ENCODE data around the gene MT1B. TPM values are rescaled to one million over a fixed set of nuclear protein-coding genes. Genes with fewer than 3 reads are reported as not detected.

MT1B gene
- total RNA-seq, 1 donor from 2014 or later: not detected

DNA sequence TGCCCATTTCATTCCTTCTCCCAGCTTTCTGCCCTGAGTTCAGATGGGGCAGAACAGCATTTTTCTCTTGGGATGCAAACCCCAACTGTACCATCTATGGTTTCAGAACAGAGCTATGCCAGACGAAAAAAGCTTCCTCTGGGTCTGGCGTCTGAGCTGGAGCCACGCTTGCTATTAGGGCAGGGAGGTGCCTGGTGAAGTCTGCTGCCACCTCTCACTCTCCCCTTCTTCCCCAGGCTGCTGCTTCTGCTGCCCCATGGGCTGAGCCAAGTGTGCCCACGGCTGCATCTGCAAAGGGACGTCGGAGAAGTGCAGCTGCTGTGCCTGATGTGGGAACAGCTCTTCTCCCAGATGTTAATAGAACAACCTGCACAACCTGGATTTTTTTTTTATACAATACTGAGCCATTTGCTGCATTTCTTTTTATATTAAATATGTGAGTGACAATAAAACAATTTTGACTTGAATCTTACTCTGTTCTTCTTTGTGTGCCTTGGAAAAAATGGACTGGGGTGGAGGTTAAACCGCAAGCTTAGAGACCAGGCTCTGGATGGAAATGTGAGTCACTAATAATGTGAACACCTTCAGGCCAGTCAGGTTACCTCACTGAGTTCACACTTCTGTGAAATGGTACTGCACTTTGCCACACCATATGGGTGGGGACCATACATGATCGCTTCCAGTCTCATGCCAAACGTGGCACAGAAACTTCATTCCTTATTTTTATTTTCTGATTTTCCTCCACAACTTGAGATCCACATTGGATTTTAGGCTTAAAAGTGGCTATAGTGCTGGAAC, 14.9 kb upstream of the MT1B start:
- DNase-seq (ENCODE audit: low spot score): no peak

DNA sequence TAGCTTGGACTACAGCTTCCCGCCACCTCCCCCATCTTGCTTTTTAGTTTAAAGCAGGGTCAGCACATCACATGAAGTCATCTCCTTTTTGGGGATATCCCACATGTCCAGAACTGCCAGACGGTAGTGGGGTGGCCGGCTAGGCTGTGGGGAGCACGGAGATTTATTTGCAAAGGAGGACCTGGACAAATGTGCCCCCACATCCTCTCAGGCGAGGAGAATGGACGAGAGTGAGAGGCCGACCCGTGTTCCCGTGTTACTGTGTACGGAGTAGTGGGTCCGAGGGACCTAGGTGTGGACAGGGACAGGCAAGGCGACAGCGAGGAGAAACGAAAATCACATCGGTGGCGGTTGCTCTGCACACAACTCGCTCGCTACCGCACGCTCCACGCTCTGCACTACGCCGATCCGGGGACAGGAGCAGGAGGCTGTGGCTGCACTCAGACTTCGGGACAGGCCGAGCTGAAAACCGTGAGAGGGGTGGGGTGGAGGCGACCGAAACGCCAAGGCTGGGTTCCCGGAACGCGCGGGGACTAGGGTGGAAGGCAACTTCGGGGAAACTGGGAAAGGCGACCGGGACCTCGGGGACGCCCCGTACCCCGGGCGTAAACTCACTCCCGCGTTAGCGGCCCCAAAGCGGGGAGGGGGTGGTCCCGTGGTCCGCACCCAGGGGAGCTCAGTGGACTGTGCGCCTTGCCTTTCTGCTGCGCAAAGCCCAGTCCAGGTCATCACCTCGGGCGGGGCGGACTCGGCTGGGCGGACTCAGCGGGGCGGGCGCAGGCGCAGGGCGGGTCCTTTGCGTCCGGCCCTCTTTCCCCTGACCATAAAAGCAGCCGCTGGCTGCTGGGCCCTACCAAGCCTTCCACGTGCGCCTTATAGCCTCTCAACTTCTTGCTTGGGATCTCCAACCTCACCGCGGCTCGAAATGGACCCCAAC, 13.6 kb upstream of the MT1B start, which contains the start of gene MT1A:
MT1A (plus strand) TSS at position 853 of the 937 bp plus-strand sequence; CDS start at position 926, 73 bp downstream.
- DNase-seq (ENCODE audit: low spot score): peak; percentile 95

DNA sequence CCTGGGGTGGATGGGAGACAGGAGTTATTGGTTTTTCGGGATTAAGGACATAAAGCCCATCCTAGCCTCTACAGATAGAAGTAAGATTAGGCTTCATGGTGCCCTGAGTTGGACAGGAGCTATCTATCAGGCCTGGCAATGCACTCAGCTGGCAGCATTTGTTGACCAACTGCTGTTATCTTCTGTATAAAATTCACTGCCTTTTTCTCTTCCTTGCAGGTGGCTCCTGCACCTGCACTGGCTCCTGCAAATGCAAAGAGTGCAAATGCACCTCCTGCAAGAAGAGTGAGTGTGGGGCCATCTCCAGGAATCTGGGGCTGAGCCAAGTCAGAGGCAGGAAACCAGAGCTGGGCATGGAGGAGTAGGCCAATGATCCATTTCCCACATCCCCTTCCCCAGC, 12.6 kb upstream of the MT1B start:
- no peak for DNase-seq (ENCODE audit: low spot score)

DNA sequence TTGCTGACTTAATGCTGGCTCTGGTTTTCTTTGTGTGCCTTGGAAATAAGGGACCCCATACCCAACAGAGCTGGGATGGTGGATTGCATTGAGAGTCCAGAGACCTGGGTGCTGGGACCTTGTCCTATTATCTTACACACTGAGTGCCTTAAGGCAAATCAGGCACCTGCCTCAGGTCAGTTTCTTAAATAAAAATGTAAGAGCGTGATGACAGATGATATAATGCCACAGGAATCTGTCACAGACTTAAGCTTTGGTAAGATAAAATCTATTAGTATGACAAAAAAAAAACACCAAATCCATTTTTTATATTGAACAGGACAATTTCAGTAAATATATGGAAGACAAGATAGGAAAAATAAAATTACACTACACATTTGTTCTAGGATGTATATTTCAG, 11.6 kb upstream of the MT1B start:
- no peak for DNase-seq (ENCODE audit: low spot score)

DNA sequence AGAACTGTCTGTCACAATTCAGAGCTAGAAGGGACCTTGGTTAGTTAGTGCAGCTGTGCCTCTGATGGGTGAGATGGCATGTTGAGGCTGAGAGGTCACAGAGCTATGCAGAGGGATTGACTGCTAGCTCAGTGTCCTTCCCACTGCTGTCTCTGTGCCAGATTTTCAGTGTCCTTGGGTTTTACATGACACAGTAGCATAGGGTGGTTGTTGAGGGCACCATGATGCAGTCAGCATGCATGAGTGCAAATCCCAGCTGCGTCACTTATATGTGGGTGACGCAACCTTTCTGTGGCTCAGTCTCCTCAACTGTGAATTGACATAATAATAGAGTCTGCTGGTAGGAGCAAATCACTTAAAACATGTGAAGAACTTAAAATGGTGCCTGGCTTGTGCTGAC, 10.5 kb upstream of the MT1B start:
- no peak for DNase-seq (ENCODE audit: low spot score)

DNA sequence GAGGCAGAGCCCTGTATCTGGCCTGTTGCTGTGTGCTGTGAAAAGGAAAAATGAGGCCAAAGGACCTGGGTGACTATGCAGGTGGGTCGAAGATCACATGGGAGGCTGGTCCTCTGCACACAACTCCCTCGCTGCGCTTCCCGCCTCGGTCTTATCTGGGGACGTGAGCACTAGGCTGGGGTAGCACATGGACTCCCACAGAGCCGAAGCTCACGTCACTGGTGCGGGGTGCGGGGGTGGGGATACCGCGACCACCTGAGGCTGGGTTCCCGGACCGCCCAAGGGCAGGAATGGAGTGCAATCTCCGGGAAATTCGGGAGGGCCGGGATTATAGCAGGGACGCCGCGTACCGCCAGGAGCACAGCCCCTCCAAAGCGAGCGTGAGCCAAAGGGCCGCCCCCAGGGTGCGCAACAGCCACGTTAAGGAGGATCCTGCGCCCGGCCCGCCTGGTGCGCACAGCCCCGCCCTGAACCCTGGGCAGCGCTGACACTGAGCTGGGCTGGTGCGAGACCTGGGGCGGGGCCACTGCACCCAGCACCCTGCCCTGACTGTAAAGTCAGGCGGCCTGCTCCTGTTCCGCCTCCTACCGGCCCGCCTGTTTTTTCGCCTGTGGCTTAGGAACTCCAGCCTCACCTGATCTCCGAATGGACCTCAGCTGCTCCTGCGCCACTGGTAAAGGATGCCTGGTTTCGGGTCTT, 8.5 kb upstream of the MT1B start:
- DNase-seq (ENCODE audit: low spot score): peak; percentile 92

DNA sequence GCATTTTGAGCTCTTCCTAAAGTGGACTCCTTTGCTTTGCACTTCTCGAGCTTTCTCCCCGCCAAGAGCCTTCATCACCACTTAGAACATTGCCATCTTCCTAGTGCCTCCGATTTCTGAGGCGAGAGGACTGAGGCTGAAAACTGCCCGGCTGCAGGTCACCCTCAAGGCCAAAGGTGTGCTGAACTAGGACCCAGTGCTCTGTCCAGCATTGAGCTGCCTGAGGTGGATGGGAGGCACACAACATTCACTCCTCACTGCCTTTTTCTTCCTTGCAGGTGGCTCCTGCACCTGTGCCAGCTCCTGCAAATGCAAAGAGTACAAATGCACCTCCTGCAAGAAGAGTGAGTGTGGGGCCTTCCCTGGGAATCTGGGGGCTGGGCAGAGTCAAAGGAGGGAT, 7.9 kb upstream of the MT1B start:
- no peak for DNase-seq (ENCODE audit: low spot score)

DNA sequence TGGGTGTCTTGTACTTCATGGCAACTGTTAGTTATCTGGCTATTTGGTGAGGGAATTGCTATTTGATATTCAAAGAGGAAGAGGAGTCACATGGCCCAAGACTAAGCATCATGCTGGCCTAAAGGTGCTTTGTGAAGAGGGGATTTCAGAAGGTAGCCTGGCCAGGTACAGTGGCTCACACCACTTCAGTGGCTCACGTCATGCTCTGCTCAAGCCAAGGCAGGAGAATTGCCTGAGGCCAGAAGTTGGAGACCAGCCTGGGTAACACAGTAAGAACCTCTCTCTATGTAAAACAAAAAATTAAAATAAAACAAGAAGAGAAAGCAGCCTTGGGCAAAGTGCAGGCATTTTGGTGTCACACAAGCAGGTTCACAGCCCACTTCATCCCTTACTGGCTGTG, 6.4 kb upstream of the MT1B start:
- DNase-seq (ENCODE audit: low spot score): no peak

DNA sequence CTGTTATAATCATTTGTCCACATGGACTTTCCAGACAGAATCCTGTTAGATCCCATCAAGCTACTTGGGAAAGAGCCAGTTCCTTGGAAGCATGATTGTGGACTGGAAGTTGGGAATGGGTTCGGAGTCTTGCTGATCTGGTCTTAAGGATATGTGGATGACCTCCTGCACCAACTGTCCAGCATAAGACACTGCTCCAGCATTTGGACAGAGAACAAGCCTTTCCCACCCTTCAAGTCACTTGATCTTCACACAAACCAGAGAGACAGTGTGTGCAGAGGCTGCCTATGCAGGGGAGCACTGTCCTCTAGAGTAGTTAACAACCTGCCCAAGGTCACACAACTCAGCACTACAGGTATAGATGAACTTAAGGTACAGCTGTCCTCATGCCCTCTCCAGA, 5.8 kb upstream of the MT1B start:
- no peak for DNase-seq (ENCODE audit: low spot score)

DNA sequence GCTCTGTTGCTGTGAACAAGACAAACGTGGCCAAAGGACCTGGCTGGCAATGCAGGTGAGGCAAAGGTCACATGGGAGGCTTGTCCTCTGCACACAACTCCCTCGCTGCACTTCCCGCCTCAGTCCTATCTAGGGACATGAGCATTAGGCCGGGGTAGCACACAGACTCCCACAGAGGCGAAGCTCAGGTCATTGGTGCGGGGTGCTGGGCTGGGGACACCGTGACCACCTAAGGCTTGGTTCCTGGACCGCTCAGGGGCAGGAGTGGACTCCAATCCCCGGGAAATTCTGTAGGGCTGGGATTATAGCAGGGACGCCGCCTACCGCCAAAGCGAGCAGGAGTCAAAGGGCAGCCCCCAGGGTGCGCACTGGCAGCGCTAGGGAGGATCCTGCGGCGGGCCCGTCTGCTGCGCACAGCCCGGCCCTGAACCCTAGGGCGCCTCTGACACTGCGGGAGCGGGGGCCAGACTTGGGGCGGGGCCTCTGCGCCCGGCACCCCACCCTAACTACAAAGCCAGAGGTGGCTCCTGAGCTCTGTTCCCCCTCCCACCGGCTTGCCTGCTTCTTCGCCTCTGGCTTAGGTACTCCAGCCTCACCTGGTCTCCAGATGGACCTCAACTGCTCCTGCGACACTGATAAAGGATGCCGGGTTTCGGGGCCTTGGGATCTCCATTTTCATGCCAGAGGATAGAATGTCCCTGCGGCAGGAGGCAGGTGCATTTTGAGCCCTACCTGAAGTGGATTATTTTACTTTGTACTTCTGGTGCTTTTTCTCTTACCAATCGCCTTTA, 3.9 kb upstream of the MT1B start:
- no peak for DNase-seq (ENCODE audit: low spot score)

DNA sequence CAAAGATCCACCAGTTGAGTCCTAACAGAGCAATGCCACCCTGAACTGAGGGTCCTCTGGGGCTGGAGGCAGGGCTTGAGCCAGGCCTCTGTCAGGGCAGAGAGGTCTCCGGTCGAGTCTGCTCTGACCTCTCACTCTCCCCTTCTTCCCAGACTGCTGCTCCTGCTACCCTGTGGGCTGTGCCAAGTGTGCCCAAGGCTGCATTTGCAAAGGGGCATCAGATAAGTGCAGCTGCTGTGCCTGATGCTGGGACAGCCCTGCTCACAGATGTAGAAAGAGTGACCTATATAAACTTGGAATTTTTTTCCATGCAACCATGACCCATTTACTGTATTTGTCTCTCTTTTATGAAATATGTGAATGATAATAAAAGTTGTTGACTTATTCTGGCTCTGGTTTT, 2.4 kb upstream of the MT1B start:
- DNase-seq (ENCODE audit: low spot score): no peak

DNA sequence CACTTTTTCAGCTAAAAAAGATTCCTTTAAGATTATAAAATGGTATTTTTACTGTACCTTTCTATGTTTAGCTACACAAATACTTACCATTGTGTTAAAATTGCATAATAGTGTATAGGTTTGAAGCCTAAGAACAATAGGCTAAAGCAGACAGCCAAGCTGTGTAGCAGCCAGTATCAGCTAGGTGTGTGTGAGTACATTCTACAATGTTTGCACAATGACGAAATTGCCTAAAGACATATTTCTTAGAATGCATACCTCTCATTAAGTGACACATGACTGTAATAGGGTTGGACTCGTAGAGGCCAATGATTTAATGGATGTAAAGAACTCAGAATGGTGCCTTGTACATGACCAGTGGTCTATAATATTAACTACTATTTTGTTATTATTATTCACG, 1.9 kb upstream of the MT1B start:
- DNase-seq (ENCODE audit: low spot score): no peak

DNA sequence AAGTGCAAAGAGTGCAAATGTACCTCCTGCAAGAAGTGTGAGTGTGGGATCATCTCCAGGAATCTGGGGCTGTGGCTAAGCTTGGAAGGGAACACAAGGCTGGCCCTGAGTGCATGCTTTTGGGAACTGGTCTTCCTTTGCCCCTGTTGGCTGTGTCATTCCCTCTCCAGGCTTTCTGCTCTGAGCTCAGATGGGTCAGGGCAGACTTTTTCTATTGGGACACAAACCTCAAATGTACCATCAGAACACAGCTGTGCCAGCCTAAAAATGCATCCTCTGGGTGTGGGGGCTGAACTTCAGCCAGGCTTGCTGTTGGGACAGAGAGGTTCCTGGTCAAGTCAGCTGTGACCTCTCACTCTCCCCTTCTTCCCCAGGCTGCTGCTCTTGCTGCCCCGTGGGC, 914 bp downstream of the MT1B start:
- no peak for DNase-seq (ENCODE audit: low spot score)

DNA sequence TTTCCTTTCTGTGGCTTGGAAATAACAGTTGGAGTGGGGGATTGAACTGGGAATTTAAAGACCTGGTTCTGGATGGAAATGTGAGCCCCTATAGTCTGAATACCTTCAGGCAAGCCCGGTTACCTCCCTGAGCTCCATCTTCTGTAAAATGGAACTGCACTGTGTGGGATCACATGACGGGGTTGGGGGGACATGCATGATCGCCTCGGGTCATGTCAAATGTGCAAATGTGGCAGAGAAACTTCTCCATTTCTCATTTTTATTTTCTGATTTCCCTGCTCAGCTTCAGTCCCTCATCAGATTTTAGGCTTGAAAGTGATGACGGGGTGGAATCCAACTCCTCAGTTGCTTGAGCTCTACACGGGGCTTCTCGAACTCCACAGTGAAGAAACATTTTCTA, 1.5 kb downstream of the MT1B start:
- DNase-seq (ENCODE audit: low spot score): no peak

DNA sequence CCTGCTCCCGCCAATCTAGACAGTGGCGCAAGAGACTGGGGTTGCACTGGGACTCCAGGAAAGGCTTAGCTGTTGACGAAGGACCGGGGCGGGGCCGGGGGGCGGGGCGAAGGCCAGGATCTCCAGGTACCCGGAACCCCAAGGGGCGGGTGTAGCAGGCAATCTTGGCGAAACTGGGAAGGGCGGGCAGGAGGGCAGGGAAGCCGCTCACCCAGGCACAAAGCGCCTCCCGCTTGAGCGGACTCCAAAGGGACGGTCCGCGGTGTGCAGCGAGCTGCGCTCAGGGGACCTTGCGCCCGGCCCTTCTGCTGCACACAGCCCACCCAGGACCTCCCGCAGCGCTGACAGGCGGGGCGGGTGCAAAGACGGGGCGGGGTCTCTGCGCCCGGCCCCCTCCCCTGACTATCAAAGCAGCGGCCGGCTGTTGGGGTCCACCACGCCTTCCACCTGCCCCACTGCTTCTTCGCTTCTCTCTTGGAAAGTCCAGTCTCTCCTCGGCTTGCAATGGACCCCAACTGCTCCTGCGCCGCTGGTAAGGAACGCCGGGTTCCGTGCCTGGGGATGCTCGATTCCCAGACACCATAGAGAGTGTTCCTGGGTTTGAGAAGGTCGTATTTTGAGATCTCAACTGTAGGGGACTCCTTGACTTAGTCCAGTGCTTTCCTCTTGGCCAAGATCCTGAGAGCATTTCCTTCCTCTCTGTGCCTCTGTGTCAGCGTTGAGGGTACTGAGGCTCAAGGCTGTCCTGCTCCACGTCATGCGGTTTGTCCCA, 6.1 kb downstream of the MT1B start, which contains the start of gene MT1F:
MT1F (plus strand) TSS at position 405 of the 772 bp plus-strand sequence; CDS start at position 505, 100 bp downstream.
- DNase-seq (ENCODE audit: low spot score): no peak

DNA sequence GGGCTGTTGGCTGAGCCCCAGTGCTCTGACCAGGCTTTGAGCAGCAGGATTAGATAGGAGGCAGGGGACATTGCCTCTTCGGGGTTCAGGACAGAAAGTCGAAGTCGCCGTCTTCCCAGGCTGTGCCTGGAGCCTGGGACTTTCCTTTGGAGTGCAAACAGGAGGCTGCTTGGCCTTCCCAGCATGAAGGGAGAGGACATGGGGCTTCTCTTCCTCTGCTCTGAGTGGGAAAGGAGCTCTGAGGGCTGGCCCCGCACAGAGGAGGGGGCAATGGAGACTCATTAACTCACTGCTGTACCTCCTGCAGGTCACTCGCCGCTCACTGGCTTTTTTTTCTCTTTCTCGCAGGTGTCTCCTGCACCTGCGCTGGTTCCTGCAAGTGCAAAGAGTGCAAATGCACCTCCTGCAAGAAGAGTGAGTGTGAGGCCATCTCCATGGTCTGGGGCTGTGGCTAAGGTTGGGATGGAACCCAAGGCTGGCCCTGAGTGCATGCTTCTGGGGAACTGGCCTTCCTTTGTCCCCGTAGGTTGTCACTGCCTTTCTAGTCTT, 6.7 kb downstream of the MT1B start:
- no peak for DNase-seq (ENCODE audit: low spot score)

DNA sequence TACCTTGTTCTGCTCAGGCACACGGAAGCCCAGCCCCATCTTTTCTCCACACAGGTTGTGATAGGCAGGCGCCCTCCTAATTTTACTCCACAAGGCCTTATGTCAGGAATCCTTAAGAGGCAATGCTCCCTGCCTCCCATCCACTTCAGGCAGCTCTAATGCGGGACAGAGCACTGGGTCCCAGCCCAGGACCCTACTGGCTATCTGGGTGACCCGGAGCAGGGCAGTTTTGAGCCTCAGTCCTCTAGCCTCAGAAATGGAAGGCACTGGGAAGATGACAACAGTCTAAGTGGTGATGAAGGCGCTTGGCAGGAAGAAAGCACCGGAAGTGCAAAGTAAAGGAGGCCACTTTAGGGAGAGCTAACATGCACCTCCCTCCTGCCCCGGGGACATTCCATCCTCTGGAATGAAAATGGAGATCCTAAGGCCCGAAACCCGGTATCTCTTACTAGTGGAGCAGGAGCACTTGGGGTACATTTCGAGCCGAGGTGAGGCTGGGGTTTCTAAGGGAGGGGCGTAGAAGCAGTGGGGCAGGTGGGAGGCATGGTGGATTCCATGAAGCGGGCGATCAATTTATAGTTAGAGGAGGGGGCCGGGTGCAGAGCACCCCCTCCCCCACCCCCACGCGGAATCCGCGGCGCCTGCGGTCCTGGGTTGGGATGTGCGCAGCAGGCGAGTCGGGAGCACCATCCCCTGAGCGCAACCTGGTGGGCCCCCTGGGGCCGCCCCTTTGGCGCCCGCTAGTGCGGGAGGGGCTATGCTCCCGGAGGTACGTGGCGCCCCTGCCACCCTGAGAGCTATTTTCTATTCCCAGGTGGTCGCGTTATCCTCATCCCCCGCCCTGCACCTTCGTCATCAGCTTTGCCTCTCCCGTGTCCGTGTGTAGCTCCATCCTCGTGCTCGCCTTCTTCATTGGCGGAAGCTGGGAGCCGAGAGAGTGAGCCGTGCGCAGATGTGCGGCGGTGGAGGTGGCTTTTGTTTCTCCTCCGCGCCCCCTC, 11.0 kb downstream of the MT1B start:
- DNase-seq (ENCODE audit: low spot score): no peak

DNA sequence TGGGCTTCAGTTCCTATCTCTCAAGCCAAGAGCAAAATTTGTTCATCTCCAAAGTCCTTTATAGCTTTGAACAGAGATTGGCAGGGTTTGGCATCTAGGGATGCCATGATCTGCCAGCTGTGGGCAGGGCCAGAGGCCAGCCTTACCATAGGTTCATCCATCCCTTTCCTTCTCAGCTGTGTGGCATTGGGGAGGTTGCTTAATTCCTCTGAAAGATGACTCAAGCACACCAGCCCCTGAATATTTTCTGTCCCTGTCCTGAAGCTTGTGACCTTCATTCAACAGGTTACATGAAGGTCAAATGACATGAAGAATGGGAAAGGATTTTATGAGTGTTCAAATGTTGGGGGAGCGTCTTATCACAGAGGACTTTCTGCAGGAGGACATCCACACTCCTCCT, 12.8 kb downstream of the MT1B start:
- no peak for DNase-seq (ENCODE audit: low spot score)

Data from mesenteric fat pad (tissue), 1 donor.